NCI-H226 (cell line): ENCODE results near the gene SEC22C.

ENCODE experiments used
- DNase-seq: peaks from one replicate; pipeline ENCODE4 v3.0.0-alpha.2; 2015

Gene SEC22C

GRCh38 chr3:42510325-42510724 lies 71.4 kb downstream of the SEC22C start:
- no peak for DNase-seq

GRCh38 chr3:42509111-42509510 lies 72.7 kb downstream of the SEC22C start:
- no peak for DNase-seq

- no peak for DNase-seq
Measured at GRCh38 chr3:42508562-42508961, 73.2 kb downstream of the SEC22C start.

GRCh38 chr3:42507761-42508335 lies 73.9 kb downstream of the SEC22C start:
- no peak for DNase-seq

GRCh38 chr3:42507252-42507651 lies 74.5 kb downstream of the SEC22C start:
- no peak for DNase-seq

- DNase-seq: no peak
Measured at GRCh38 chr3:42505849-42506410, 75.8 kb downstream of the SEC22C start.

GRCh38 chr3:42505128-42505848 lies 76.5 kb downstream of the SEC22C start:
- DNase-seq: no peak

- no peak for DNase-seq
Measured at GRCh38 chr3:42504334-42505127, 77.2 kb downstream of the SEC22C start.

GRCh38 chr3:42503957-42504333 lies 77.8 kb downstream of the SEC22C start:
- DNase-seq: no peak

- DNase-seq: no peak
Measured at GRCh38 chr3:42503251-42503924, 78.4 kb downstream of the SEC22C start.

GRCh38 chr3:42502429-42503250 lies 79.1 kb downstream of the SEC22C start, which contains the start of gene VIPR1:
VIPR1 (plus strand) TSS chr3:42502643; CDS start chr3:42502736, 93 bp downstream.
- DNase-seq: peak; percentile 56

- DNase-seq: no peak
Measured at GRCh38 chr3:42501681-42502428, 79.9 kb downstream of the SEC22C start.

GRCh38 chr3:42501321-42501680 lies 80.5 kb downstream of the SEC22C start:
- no peak for DNase-seq

GRCh38 chr3:42500909-42501308 lies 80.9 kb downstream of the SEC22C start:
- DNase-seq: no peak

GRCh38 chr3:42500091-42500490 lies 81.7 kb downstream of the SEC22C start:
- DNase-seq: no peak

- DNase-seq: no peak
Measured at GRCh38 chr3:42499478-42499871, 82.3 kb downstream of the SEC22C start.

GRCh38 chr3:42498791-42499477 lies 82.8 kb downstream of the SEC22C start:
- DNase-seq: no peak

GRCh38 chr3:42498034-42498433 lies 83.7 kb downstream of the SEC22C start:
- DNase-seq: no peak
